Epithelial cell of esophagus (primary cell): Measurements from ENCODE around the gene EXT2.

Source experiments
- DNase-seq: peaks from one replicate; pipeline ENCODE4 v3.0.0; 2010; ENCODE audit warnings: low read depth
- H3K4me3 ChIP-seq: 2 replicates; pipeline ENCODE4 v1.5.1; 2011; ENCODE audit warnings: mild to moderate bottlenecking, low read length, control low read depth
- CTCF ChIP-seq: IDR thresholded peaks from 2 replicates; pipeline ENCODE4 v1.5.1; 2011; ENCODE audit warnings: low read depth, mild to moderate bottlenecking, low read length, control low read depth, inconsistent platforms; ENCODE audit not compliant: insufficient read depth; ENCODE audit errors: missing control alignments

The EXT2 gene

DNA sequence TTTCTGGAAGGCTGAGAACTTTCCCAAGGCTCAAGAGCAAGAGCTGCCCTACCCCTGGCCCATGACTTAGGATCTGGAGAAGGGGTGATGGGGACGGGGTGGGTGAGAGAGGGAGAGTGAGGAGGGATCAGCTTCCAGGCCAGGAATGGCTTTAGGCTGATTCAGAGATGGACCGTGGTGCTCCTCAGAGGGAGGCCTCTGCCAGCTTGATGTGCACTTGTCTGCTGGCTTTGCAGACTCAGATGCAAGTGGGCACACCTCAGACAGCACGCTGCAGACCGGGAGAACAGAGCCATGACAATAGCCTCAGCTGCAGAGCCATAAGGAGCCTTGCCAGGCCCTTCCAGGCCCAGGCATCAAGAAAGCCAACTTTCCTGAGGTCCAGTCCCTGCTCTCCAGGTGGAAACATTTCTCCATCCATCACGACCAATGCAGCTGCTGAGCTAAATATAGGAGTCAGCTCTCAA, 173.2 kb downstream of the EXT2 start:
- no peak for TF ChIP-seq CTCF
- no peak for DNase-seq
- no peak overlapping the region for H3K4me3 ChIP-seq

DNA sequence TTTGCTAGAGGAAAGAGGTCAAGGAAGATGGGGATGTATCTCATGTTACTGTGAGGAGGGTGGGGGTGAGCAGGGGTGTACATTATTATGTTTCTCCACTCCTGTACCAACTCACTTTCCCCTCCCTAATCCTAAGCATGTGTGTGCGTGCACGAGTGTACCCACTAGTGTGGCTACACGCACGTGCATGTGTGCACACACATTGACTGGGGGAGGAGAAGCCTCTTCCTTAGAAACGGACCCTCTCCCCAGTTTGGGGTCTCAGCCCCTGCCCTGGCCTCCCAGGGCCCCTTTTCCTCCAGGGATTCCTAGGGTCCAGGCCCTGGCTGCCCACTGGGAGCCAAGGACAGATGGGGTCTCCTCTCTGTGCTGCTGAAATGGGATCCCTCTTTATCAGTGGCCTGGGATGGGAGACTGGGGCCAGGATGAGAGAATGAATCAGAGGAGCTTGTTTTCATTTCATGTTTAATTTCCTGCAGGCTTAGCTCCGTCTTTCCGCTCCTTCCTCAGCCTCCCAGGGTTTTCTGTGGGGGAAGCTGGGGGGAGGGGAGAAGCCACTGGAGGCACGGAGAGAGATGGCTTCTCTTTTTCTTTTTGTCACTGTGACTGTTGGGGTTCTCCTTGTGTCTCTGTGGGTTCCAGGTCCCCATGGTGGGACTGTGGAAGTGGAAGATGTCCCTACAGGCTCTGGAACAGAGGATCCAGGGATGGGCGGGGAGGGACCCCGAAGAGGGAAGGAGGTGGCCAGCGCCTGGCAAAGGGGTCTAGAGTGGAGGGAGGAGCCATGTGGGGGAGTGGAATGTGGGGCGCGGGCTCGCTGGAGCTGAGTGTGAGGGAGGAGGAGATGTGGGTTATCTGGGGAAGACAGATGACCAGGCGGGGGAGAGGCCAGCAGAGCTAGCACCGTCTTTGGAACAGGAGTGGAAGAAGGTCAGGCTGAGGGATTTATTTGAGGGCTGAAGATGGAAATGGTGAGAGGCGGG, 174.2 kb downstream of the EXT2 start:
- TF ChIP-seq CTCF: no peak
- no peak overlapping the region for H3K4me3 ChIP-seq
- DNase-seq: no peak

GRCh38 chr11:44270403-44271273, 175.2 kb downstream of the EXT2 start:
- no peak overlapping the region for H3K4me3 ChIP-seq
- TF ChIP-seq CTCF: no peak
- no peak for DNase-seq

- no peak for TF ChIP-seq CTCF
- no peak for DNase-seq
- H3K4me3 ChIP-seq: no peak overlapping the region
Measured at GRCh38 chr11:44271286-44271685, 175.8 kb downstream of the EXT2 start.

- no peak overlapping the region for H3K4me3 ChIP-seq
- TF ChIP-seq CTCF: no peak
- no peak for DNase-seq
Measured at GRCh38 chr11:44274404-44274803, 178.9 kb downstream of the EXT2 start.

DNA sequence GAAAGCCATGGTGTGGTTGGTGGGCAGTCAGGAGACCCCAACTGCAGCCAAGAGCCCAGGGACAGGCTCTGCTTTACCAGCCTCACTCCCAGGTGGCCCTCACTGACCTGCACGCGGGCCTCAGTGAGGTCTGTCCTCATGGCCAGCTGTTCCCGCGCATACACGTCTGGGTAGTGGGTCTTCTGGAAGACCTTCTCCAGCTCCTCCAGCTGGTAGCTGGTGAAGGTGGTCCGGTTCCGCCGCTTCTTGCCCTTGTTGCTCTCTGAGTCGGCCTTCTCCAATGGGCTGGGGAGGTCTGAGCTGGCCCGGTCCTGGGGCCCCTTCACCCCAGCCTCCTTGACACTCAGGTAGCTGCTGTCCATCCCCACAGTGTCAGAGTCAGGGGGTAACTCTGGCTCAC, 179.8 kb downstream of the EXT2 start:
- H3K4me3 ChIP-seq: no peak overlapping the region
- no peak for DNase-seq
- TF ChIP-seq CTCF: no peak
